ENCODE data around the gene TBC1D2B.

TBC1D2B gene

GRCh38 chr15:78084449-78084750 is 6.9 kb upstream of the TBC1D2B start:
- no peak for DNase-seq (ENCODE audit: low read depth, low spot score)
- CTCF ChIA-PET = interaction anchor here (0.8 to 1.3 kb wide), 3 partner anchors 24 to 125 kb away, joined by 3 to 5 read pairs (median 5); no protein-coding TSS in a partner anchor
- POLR2A ChIA-PET = no interaction called here
- TF ChIP-seq, protein P1, sequence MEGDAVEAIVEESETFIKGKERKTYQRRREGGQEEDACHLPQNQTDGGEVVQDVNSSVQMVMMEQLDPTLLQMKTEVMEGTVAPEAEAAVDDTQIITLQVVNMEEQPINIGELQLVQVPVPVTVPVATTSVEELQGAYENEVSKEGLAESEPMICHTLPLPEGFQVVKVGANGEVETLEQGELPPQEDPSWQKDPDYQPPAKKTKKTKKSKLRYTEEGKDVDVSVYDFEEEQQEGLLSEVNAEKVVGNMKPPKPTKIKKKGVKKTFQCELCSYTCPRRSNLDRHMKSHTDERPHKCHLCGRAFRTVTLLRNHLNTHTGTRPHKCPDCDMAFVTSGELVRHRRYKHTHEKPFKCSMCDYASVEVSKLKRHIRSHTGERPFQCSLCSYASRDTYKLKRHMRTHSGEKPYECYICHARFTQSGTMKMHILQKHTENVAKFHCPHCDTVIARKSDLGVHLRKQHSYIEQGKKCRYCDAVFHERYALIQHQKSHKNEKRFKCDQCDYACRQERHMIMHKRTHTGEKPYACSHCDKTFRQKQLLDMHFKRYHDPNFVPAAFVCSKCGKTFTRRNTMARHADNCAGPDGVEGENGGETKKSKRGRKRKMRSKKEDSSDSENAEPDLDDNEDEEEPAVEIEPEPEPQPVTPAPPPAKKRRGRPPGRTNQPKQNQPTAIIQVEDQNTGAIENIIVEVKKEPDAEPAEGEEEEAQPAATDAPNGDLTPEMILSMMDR (IDR thresholded peaks at IDR 0.05; ENCODE audit: insufficient read depth, low read length, missing control alignments) = no peak
- H3K4me3 ChIP-seq (ENCODE audit: low read depth, low read length) = no peak overlapping the region

- TF ChIP-seq, protein P1 (IDR thresholded peaks at IDR 0.05; ENCODE audit: insufficient read depth, low read length, missing control alignments) = no peak
- CTCF ChIA-PET = interaction anchor here (0.8 to 1.3 kb wide), 3 partner anchors 24 to 125 kb away, joined by 3 to 5 read pairs (median 5); no protein-coding TSS in a partner anchor
- DNase-seq (ENCODE audit: low read depth, low spot score) = no peak
- H3K4me3 ChIP-seq (ENCODE audit: low read depth, low read length) = no peak overlapping the region
- POLR2A ChIA-PET = no interaction called here
Observed at GRCh38 chr15:78083687-78084448, 6.4 kb upstream of the TBC1D2B start.

GRCh38 chr15:78083186-78083585 is 5.7 kb upstream of the TBC1D2B start:
- DNase-seq (ENCODE audit: low read depth, low spot score) = no peak
- ChIA-PET POLR2A (no interaction called here), CTCF (no interaction called here)
- no peak overlapping the region for H3K4me3 ChIP-seq (ENCODE audit: low read depth, low read length)
- TF ChIP-seq, protein P1 (IDR thresholded peaks at IDR 0.05; ENCODE audit: insufficient read depth, low read length, missing control alignments) = no peak

GRCh38 chr15:78082743-78083110 is 5.2 kb upstream of the TBC1D2B start:
- TF ChIP-seq, protein P1 (IDR thresholded peaks at IDR 0.05; ENCODE audit: insufficient read depth, low read length, missing control alignments) = no peak
- no peak overlapping the region for H3K4me3 ChIP-seq (ENCODE audit: low read depth, low read length)
- DNase-seq (ENCODE audit: low read depth, low spot score) = no peak
- POLR2A ChIA-PET = no interaction called here
- CTCF ChIA-PET = no interaction called here

- CTCF ChIA-PET = interaction anchor here (3.2 kb wide), 1 partner anchor 26 kb away, joined by 13 read pairs; no protein-coding TSS in a partner anchor
Observed at GRCh38 chr15:78082106-78082742, 4.7 kb upstream of the TBC1D2B start.

DNA sequence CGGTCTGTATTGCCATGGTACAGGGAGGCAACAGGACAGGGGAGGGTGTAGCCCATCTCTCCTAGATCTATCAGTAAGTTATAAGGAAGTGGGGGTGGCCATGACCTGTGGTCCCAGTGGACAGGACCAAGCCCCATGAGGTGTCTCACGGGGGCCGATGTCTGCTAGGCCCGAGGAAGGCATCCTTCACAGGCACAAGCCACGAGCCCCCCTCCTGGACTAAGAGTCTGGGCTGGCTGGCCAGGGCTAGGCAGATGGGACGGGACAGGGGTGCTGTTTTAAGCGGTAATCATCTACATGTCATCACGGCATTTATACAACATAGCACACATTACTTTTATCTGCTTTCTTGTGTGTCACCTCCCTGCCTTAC is 2.6 kb upstream of the TBC1D2B start:
- TF ChIP-seq, protein P1 (IDR thresholded peaks at IDR 0.05; ENCODE audit: insufficient read depth, low read length, missing control alignments) = no peak
- no peak for DNase-seq (ENCODE audit: low read depth, low spot score)
- ChIA-PET POLR2A (no interaction called here), CTCF (interaction anchor here (3.2 kb wide), 1 partner anchor 29 kb away, joined by 13 read pairs; no protein-coding TSS in a partner anchor)
- H3K4me3 ChIP-seq (ENCODE audit: low read depth, low read length) = no peak overlapping the region

More at GRCh38 chr15:78082106-78082742, 4.7 kb upstream of the TBC1D2B start:
- POLR2A ChIA-PET = no interaction called here
- DNase-seq (ENCODE audit: low read depth, low spot score) = no peak
- TF ChIP-seq, protein P1 (IDR thresholded peaks at IDR 0.05; ENCODE audit: insufficient read depth, low read length, missing control alignments) = no peak
- no peak overlapping the region for H3K4me3 ChIP-seq (ENCODE audit: low read depth, low read length)

Measured in AG04449 (cell line).